ENCODE results near the gene DROSHA. TPM values are rescaled to one million over a fixed set of nuclear protein-coding genes. Genes with fewer than 3 reads are reported as not detected.

DROSHA gene
- total and polyA plus RNA-seq, 8 donors: 25.2 to 77.2 (median 44.0) TPM

DNA sequence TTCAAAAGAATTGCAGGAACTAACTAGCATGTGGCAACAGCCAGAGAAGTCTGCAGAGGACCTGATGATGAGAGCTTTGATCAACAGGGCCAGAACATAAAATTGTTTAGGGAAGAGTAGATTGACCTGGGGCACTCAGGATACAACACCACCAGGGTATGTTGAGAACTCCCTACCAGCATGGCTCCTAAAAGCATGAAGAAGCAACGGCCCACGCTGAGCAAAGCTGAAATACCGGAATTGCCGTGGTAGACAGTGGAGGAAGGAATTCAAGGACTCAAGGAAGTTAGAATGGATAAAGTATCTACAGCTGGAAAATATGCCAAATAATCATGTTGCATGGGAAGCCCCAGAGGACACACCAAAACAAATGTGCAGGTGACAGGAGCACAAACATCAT lies 31.6 kb downstream of the DROSHA start:
- no peak overlapping the region for H3K4me3 ChIP-seq
- WGBS, 5 donors: 80 to 97% (median 95%) methylated on average over 4 of the region's 4 CpGs
- intact Hi-C loops (cut with DNase I; ENCODE audit: low total_unique reads): no loop called here
- H3K36me3 ChIP-seq: peaks cover 75 to 100% (median 100%) of the 10 kb centered on the region in 4 donors
- no peaks in the 10 kb centered on the region for H3K9me3 ChIP-seq
- H3K4me1 ChIP-seq: no peaks in the 10 kb centered on the region
- TF ChIP-seq POLR2A (IDR thresholded peaks at IDR 0.05): no peak
- no peak for TF ChIP-seq POLR2AphosphoS5 (IDR thresholded peaks at IDR 0.05)
- TF ChIP-seq EP300 (IDR thresholded peaks at IDR 0.05): no peak
- TF ChIP-seq, protein P1, sequence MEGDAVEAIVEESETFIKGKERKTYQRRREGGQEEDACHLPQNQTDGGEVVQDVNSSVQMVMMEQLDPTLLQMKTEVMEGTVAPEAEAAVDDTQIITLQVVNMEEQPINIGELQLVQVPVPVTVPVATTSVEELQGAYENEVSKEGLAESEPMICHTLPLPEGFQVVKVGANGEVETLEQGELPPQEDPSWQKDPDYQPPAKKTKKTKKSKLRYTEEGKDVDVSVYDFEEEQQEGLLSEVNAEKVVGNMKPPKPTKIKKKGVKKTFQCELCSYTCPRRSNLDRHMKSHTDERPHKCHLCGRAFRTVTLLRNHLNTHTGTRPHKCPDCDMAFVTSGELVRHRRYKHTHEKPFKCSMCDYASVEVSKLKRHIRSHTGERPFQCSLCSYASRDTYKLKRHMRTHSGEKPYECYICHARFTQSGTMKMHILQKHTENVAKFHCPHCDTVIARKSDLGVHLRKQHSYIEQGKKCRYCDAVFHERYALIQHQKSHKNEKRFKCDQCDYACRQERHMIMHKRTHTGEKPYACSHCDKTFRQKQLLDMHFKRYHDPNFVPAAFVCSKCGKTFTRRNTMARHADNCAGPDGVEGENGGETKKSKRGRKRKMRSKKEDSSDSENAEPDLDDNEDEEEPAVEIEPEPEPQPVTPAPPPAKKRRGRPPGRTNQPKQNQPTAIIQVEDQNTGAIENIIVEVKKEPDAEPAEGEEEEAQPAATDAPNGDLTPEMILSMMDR (IDR thresholded peaks at IDR 0.05): no peak
- no peaks in the 10 kb centered on the region for H3K27me3 ChIP-seq
- H3K27ac ChIP-seq: no peak overlapping the region
- DNase-seq: no peak

DNA sequence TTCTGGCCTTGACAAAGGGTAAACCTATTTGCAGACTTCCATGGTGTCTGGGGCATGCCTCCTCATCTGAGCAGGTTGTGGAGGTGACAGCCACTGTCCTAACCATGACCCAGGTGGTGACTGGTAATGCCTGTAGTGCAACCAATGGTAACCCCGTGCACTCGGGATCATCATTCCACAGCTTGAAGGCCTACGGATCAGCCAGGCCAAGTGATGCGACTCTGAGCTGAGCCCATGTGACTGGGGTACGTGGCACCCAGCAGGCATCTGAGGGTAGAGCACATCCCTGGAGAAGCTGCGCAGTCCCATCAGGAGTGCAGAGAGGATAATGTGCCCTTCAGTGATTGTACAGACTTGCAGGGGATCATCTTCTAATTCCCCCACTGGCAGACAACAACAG lies 35.0 kb downstream of the DROSHA start:
- no peak overlapping the region for H3K27ac ChIP-seq
- no peaks in the 10 kb centered on the region for H3K27me3 ChIP-seq
- H3K4me1 ChIP-seq: peaks cover 0 to 22% (median 8%) of the 10 kb centered on the region in 4 donors
- no peak for TF ChIP-seq POLR2AphosphoS5 (IDR thresholded peaks at IDR 0.05)
- TF ChIP-seq EP300 (IDR thresholded peaks at IDR 0.05): no peak
- no peak for TF ChIP-seq POLR2A (IDR thresholded peaks at IDR 0.05)
- TF ChIP-seq, protein P1 (IDR thresholded peaks at IDR 0.05): no peak
- H3K4me3 ChIP-seq: no peak overlapping the region
- H3K36me3 ChIP-seq: peaks cover 49 to 100% (median 99%) of the 10 kb centered on the region in 4 donors
- WGBS, 5 donors: 80 to 99% (median 97%) methylated on average over 6 of the region's 6 CpGs
- no peaks in the 10 kb centered on the region for H3K9me3 ChIP-seq
- intact Hi-C loops (cut with DNase I; ENCODE audit: low total_unique reads): no loop called here
- no peak for DNase-seq

GRCh38 chr5:31496301-31496700 lies 35.6 kb downstream of the DROSHA start:
- DNase-seq: no peak
- Histone ChIP-seq H3K4me1 (peaks cover 0 to 23% (median 8%) of the 10 kb centered on the region in 4 donors), H3K27me3 (no peaks in the 10 kb centered on the region), H3K9me3 (no peaks in the 10 kb centered on the region), H3K4me3 (no peak overlapping the region), H3K36me3 (peaks cover 46 to 100% (median 99%) of the 10 kb centered on the region in 4 donors), H3K27ac (no peak overlapping the region)
- 85 to 100% (median 94%) methylated on average over 2 of the region's 2 CpGs for WGBS, 5 donors
- TF ChIP-seq POLR2A (IDR thresholded peaks at IDR 0.05) (no peak), EP300 (IDR thresholded peaks at IDR 0.05) (no peak), POLR2AphosphoS5 (IDR thresholded peaks at IDR 0.05) (no peak)
- TF ChIP-seq, protein P1 (IDR thresholded peaks at IDR 0.05): no peak
- intact Hi-C loops (cut with DNase I; ENCODE audit: low total_unique reads): no loop called here

DNA sequence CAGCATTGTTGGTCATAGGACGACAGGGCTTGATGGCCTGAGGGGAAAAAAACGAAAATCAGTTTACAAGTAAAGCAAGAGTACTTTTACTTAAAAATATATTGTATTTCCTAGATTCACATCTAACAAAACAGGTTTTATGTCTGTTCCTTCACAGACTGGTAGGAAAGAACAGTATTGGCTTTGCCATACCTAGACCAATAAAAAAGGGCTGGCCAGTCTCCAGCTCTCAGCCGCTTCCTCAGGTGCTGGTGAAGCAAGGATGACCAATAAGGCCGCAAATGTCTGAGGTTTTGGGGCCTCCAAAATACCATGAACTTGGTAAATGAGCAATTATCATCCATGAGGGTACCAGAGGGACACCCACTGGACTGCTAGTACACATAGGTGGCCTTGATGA lies 36.6 kb downstream of the DROSHA start:
- Histone ChIP-seq H3K27me3 (no peaks in the 10 kb centered on the region), H3K27ac (no peak overlapping the region), H3K4me1 (peaks cover 0 to 23% (median 8%) of the 10 kb centered on the region in 4 donors), H3K4me3 (no peak overlapping the region), H3K36me3 (peaks cover 38 to 100% (median 98%) of the 10 kb centered on the region in 4 donors), H3K9me3 (no peaks in the 10 kb centered on the region)
- intact Hi-C loops (cut with DNase I; ENCODE audit: low total_unique reads): no loop called here
- TF ChIP-seq, protein P1 (IDR thresholded peaks at IDR 0.05): no peak
- TF ChIP-seq POLR2AphosphoS5 (IDR thresholded peaks at IDR 0.05) (no peak), POLR2A (IDR thresholded peaks at IDR 0.05) (no peak), EP300 (IDR thresholded peaks at IDR 0.05) (no peak)
- no peak for DNase-seq
- WGBS, 5 donors: 93 to 97% (median 96%) methylated on average over 4 of the region's 4 CpGs

Measured in stomach (tissue), 9 donors.